HTERT RPE-1 (cell line): ENCODE measurements around the gene BBIP1.
"Not testable (repeated sequence)": the region's sequence is repeated elsewhere in the genome, so short reads cannot be mapped to it uniquely, and the experiment has no call there.

ENCODE experiments used
- in situ Hi-C: fragments of 300-500 bp; cut with MboI; formaldehyde crosslinking; loops from 4 replicates; pipeline ENCODE4 v1.14.3; 2020; ENCODE audit warnings: low sequenced_read_pairs

The BBIP1 gene

DNA sequence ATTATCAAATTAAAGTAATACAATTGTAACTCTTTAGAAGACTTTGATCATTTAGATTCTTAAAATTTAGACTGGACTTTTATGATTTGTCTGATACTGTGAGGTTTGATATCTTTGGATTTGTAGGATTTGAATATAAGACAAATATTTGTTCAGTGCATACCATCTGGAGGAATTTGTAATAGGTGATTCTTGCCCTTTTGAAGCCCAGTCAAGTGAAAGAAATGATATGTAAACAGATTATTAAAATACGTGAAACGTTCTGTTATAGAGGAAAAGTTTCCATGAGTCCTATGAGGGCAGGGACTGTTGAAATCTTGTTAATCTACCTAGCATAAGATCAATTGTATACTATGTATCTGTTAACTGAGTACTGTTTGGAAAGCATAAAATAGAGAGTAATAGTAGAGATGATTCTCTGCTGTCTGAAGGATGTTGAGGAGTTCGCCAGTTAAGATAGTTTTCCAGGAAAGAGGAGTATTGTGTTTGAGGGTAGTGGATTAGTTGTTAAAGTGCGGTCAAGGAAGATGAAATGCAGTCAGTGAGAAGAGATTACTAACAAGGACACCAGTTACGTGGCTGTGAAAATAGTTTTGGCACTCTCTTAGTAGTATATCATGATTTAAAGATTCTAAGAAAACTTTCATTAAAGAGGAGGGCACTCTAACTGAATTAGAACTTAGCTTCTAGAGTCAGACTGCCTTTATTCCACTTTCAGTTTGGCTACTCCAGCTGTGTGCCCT is 32.9 kb downstream of the BBIP1 start:
- in situ Hi-C loops: no loop called here

GRCh38 chr10:110883924-110884323 is 35.1 kb downstream of the BBIP1 start:
- in situ Hi-C loops: no loop called here

- in situ Hi-C loops: no loop called here
These were observed 37.1 kb downstream of the BBIP1 start for GRCh38 chr10:110881905-110882304.

- in situ Hi-C loops: no loop called here
These were observed 37.7 kb downstream of the BBIP1 start for GRCh38 chr10:110881247-110881646.

DNA sequence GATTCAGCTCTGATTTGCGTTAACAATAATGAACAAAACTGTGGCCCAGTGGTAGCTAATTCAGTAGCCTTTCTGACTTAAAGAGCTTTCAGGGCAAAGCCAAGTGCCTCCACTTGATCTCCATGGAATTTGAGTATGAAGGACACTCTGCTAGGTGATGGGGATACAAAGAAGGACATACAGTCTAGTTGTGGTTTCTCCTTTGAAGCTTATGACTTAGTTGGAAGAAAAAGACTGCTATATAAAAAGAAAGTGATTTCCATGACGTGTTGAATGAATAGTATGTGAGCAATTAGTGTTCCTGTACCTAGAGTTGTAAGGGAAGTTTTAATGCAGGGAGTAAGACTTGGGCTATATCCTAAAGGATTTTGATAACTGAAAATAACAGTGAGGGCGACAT is 39.0 kb downstream of the BBIP1 start:
- in situ Hi-C loops: no loop called here

- in situ Hi-C loops: no loop called here
These were observed 42.2 kb downstream of the BBIP1 start for GRCh38 chr10:110876788-110877187.

GRCh38 chr10:110876000-110876399 is 43.0 kb downstream of the BBIP1 start:
- in situ Hi-C loops: no loop called here

GRCh38 chr10:110873951-110874350 is 45.0 kb downstream of the BBIP1 start:
- in situ Hi-C loops: no loop called here

DNA sequence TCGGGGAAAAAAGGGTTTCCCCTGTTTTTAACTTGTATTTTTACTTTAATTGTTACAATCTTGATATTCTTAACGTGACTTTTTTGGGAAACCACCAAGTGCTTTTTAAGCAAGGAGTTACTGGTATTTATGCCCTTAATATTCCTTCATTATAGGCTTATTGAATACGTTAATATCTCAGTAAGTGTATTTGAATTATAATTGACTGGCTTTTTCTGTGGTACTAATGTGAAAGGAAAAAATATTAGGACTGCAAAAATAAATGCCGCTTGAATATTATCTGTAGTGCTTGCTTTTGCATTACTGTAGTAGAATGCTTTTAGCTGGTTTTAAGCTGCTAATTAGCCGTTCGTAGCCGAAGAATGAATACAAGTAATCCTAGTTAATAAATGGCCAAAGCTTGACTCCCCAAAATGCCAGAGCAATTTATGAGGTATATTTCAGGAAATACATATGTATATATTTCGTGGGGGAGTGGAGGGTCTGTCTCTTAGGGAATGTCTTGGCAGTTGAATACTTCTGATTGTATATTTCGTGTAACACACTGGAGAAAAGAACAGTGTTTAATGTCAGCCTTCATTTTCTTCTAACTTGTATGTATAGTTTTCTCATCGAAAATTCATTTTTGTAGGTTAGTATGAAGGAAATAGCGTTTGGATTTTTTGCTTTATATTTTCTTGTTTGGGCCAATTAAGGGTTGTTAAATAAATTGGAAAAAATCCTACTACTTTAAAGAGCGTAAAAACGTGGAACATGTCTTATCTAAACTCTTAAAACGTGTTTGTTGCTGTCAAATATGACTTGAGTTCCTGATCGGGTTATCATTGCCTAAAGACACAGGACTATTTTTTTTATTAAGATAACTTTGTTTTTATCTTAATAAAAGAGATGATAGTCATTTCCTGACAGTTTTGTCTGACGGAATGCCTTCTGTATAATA is 45.7 kb downstream of the BBIP1 start:
- in situ Hi-C loops: no loop called here

GRCh38 chr10:110872145-110872983 is 46.6 kb downstream of the BBIP1 start:
- in situ Hi-C loops: no loop called here

GRCh38 chr10:110871298-110872084 is 47.5 kb downstream of the BBIP1 start, which contains the start of gene PDCD4:
Gene PDCD4, plus strand, starts transcription at chr10:110871928. Its CDS starts 4,100 bp downstream, at chr10:110876028.
- in situ Hi-C loops: no loop called here

GRCh38 chr10:110870823-110871297 is 48.1 kb downstream of the BBIP1 start:
- in situ Hi-C loops: no loop called here

DNA sequence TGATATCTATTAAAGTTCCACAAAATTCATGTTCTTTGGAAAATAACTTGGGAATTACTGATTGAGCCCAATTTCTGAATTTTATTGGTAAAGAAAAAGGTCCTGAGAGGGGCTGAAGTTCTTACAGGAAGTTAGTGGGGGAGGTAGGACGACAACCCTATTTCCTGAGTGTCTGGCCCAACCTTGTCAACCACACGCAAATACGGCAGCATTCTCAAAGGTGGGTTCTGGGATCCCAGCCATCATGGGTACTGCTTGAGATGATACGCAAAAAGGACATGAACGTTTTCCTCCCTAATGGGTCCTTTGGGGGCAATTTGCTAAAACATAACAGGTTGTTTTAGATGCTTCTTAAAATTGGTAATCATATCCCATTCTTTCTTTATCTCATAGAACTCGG is 50.0 kb downstream of the BBIP1 start:
- in situ Hi-C loops: no loop called here

- in situ Hi-C loops: no loop called here
These were observed 51.0 kb downstream of the BBIP1 start for GRCh38 chr10:110867807-110868465.

GRCh38 chr10:110867011-110867806 is 51.8 kb downstream of the BBIP1 start:
- in situ Hi-C loops: not testable (repeated sequence)

GRCh38 chr10:110865809-110866482 is 53.0 kb downstream of the BBIP1 start:
- in situ Hi-C loops: no loop called here

GRCh38 chr10:110865186-110865808 is 53.7 kb downstream of the BBIP1 start:
- in situ Hi-C loops: no loop called here

DNA sequence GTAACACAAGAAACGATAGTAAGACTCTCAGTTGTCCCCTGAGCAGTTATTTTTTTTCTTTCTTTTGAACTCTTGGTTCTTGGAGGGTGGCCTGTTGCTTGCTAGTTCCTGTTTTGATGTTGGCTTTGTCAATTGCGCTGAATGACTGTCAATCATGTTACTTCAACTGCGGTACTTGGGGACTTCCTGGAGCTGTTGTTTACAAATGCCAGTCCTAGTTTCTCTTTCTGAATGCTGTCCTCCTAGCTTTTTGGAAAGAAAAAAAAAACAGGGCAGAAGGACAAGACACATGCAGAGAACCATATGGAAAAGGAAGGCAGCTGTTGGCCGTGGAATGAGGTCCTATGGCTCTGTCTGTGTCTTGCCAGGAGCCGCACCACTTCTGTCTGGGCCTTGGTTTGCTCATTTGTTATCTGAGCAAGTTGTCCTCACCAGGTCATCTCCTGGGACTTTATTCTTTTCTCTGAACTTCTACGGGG is 54.3 kb downstream of the BBIP1 start:
- in situ Hi-C loops: no loop called here
